ENCODE measurements around the gene PRTFDC1. TPM values are rescaled to one million over a fixed set of nuclear protein-coding genes. Genes with fewer than 3 reads are reported as not detected.
A peak's percentile ranks its signal among the peaks of the same experiment; 100 is the strongest.

The PRTFDC1 gene
- total RNA-seq, 1 donor from 2014 or later: 5.6 TPM

DNA sequence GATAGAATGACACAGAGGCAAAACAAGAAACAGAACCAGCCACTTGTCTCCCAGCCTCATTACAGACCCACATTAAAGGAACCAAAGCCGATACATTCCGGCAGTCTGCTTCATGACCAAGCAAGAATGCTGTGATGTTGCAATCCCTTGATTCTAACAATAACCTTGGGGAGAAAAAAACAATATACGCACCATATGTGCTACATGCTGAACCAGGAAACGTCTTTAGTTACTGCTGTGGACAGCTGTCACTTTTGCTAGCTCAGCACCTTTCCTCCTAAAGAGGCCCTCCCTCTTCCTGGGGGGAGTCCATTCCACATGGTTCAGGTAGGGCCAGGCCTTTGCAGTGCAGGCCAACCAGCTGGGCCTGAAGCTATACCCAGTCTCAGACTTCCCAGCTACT, 79.1 kb downstream of the PRTFDC1 start:
- peak; percentile 21 to 66 for DNase-seq (ENCODE audit: low read depth in 2 of 2)

GRCh38 chr10:24872790-24873182, 79.6 kb downstream of the PRTFDC1 start:
- DNase-seq (ENCODE audit: low read depth in 2 of 2): no peak

- no peak for DNase-seq (ENCODE audit: low read depth in 2 of 2)
Measured at GRCh38 chr10:24872049-24872789, 80.2 kb downstream of the PRTFDC1 start.

DNA sequence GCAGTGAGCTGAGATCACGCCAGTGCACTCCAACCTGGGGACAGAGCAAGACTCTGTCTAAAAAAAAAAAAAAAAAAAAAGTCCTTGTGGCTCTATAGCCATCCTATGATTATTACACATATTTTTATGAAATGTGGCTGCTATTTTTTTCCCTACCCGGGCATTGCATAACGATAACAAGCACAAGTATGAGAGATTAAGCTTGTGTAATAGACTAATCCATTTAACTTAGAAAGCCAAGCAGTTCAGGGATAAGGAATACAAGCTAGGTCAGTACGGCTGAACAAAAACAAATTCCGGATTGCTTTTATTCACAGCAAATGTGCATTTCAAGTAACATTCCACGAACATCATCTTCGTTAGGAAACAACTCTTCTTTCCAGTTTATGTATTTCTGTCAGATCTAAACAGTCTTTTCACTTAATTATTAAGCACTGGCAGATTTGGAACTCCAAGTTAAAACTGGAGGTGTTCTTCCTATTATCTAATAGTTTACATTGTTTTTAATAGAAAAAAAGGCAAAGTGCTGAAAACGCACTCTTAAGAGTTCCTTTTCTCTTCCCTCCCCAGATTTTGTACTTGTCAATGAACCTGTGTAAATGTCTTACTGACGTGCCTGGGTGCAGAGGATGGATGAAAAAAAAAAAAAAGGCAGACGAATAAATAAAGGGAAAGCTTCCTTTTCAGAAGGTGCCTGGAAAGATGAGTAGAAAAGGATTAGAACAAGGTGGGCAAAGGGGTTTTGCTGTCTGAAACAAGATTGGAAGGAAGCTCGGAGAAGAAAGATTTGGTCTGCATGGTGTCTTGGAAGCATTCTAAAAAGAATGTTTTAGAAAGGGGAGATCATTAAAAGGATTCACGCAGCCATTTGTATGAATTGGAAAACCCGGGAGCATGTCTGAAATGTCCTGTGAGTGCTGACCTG, 81.1 kb downstream of the PRTFDC1 start:
- no peak for DNase-seq (ENCODE audit: low read depth in 2 of 2)

GRCh38 chr10:24869354-24870015, 82.9 kb downstream of the PRTFDC1 start:
- DNase-seq (ENCODE audit: low read depth in 2 of 2): peak in 1 of 2 donors; percentile 34

GRCh38 chr10:24866604-24867583, 85.5 kb downstream of the PRTFDC1 start:
- peak; percentile 35 to 66 for DNase-seq (ENCODE audit: low read depth in 2 of 2)

GRCh38 chr10:24865783-24866182, 86.6 kb downstream of the PRTFDC1 start:
- no peak for DNase-seq (ENCODE audit: low read depth in 2 of 2)

- DNase-seq (ENCODE audit: low read depth in 2 of 2): no peak
Measured at GRCh38 chr10:24862589-24862988, 89.8 kb downstream of the PRTFDC1 start.

DNA sequence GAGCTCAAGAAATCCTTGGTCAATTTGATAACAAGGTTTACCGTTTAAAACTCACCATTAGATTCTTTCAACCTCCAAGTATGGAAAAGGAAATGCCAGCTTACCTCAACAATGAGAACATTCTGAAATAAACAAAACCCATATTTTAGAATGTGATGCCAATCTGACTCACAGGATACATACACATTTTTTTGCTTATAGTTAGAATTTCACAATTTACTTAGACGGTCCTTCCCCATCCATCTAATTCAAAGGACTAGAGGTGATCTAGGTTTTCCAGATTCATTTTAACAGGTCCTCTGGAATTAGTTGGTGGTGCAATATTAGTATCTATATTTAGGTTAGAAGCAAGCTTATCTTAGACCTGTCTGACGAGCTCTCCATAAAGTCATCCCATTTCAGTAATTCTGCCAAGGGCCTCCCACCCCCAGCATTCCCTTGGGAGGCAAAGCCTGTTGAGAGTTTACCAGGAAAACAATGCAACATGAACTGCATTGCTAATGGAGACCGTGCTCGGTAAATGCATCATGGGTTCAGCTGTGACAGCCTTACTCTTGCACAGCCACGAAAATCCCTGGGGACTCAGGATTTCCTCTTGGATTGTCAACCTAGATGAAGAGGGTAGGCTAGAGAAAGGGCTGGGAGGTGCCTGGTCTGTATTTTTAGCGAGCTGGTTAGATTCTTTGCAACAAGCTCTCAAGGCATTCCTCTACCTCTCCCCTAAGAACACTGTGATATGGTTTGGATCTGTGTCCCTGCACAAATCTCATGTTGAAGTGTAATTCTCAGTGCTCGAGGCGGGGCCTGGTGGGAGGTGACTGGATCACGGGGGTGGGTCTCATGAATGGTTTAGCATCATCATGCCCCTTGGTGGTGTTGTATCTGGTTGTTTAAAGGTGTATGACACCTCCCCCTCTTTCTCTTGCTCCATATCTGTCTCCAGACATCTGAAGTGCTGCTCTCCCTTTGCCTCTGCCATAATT, 93.8 kb downstream of the PRTFDC1 start:
- DNase-seq (ENCODE audit: low read depth in 2 of 2): peak in 1 of 2 donors; percentile 71

DNA sequence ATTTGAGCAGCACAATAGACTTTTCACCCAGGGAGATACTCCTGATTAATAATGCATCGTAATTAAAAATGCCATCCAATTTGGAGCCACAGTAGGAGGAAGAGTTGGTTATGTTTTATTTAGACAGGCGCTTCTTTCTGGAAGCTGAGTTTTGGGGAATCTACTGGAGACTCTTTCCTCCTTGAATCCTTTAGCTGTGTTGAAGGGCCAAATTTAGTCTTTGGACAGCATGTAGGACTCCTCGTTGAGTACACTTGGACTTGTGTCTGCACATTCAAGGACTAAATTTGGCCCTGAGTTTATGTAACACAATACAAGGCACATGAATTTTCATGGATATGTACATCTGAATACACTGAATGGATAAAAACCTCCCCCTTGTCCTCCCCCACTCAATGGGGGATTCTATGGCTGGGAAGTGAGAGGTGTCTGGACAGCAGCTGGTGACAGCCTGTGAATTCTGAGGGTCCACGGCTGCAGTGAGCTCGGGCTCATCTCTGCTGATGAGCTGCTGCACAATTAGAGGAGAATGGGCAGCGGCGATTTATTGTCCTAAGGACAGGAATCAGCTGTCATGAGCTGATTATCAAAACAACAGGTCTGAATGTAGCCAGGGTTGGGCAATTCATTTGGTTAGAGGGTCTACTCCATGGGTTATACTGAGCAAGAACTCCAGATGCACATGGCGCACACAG, 95.2 kb downstream of the PRTFDC1 start:
- DNase-seq (ENCODE audit: low read depth in 2 of 2): no peak

GRCh38 chr10:24854256-24854655, 98.2 kb downstream of the PRTFDC1 start:
- peak in 1 of 2 donors; percentile 63 for DNase-seq (ENCODE audit: low read depth in 2 of 2)

DNA sequence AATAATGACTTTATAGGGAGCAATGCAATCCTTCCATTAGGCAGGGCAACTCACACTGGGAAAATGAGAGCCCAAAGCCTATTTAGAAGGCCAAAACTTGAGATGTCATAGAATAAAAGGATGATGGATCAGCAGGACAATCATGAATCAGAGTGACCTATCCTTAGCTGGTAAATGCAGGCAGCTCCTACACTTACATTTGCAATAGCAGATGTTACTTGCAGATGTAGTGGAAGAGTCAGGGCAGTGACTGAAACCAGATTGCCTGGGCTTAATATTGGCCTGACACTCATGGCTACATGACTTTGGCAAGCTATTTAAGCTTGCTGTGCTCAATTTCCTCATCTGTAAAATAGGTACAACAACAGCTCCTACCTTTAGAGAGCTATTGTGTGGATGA, 98.7 kb downstream of the PRTFDC1 start:
- DNase-seq (ENCODE audit: low read depth in 2 of 2): no peak

- DNase-seq (ENCODE audit: low read depth in 2 of 2): peak in 1 of 2 donors; percentile 87
Measured at GRCh38 chr10:24851629-24852028, 100.8 kb downstream of the PRTFDC1 start.

- DNase-seq (ENCODE audit: low read depth in 2 of 2): no peak
Measured at GRCh38 chr10:24850727-24851296, 101.6 kb downstream of the PRTFDC1 start.

GRCh38 chr10:24849501-24850299, 102.7 kb downstream of the PRTFDC1 start:
- DNase-seq (ENCODE audit: low read depth in 2 of 2): peak in 1 of 2 donors; percentile 17

DNA sequence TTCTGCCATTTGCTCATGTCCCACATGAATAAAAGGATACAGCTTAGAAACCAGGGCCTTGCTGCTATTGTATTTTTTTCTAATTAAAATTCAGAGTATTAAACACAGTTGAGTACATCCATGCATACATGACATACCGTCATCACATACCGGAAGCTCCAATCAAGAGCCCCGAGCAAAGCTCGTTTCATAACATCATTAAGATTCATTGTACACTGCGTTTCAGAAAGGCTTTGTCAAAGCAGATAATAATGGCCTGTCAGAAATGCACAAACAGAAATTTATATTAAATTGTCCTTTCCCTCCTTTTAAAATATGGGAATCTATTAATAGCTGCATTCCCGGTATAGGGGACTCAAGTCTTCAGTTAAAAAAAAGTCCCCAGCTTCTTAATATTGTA, 103.4 kb downstream of the PRTFDC1 start:
- DNase-seq (ENCODE audit: low read depth in 2 of 2): peak in 1 of 2 donors; percentile 11

- no peak for DNase-seq (ENCODE audit: low read depth in 2 of 2)
Measured at GRCh38 chr10:24848195-24848594, 104.2 kb downstream of the PRTFDC1 start.

Data from lung microvascular endothelial cell (primary cell).